IMR-90 (cell line): Measurements from ENCODE around the gene ANKRD33B. TPM values are rescaled to one million over a fixed set of nuclear protein-coding genes. Genes with fewer than 3 reads are reported as not detected.

Experiments
- ATAC-seq: fragments of 200-7000 bp; cut with Tn5 transposase; 2 replicates; pipeline ENCODE4 v1.9.1; 2020; ENCODE audit warnings: low read depth, mild to moderate bottlenecking, moderate library complexity
- BruUV-seq: library from RNA; stranded (reverse); fragments of 400-500 nt; replicated peaks from 2 replicates; lab custom pipeline; 2021; lab: Mats Ljungman, UMichigan
- CTCF ChIA-PET: fragments of 300-600 bp; formaldehyde crosslinking; extraction: SDS; loops from one replicate; lab custom pipeline; 2021; ENCODE audit warnings: antibody characterized with exemption; lab: Yijun Ruan, JAX
- POLR2A ChIA-PET: fragments of 300-600 bp; sonication (Branson Sonifier 250); formaldehyde crosslinking; loops from one replicate; lab custom pipeline; 2022; ENCODE audit warnings: antibody characterized with exemption; ENCODE audit not compliant: unreplicated experiment; lab: Charles Lee
- DNase-seq: peaks from one replicate; pipeline ENCODE4 v3.0.0; 2013
- H2AFZ ChIP-seq: replicated peaks from 2 replicates; pipeline ENCODE3; 2013; ENCODE audit warnings: low read length, mild to moderate bottlenecking; ENCODE audit not compliant: poor library complexity
- H2AK5ac ChIP-seq: 2 replicates; pipeline ENCODE4 v1.6.1; 2013; ENCODE audit warnings: low read depth, low read length, inconsistent platforms
- H2AK9ac ChIP-seq: replicated peaks from 2 replicates; pipeline ENCODE3; 2013; ENCODE audit warnings: mild to moderate bottlenecking, low read depth, low read length, moderate library complexity; ENCODE audit not compliant: poor library complexity
- H2BK120ac ChIP-seq: 2 replicates; pipeline ENCODE4 v1.6.1; 2013; ENCODE audit warnings: low read depth, low read length, inconsistent platforms
- H2BK15ac ChIP-seq: 3 replicates; pipeline ENCODE4 v1.6.1; 2013; ENCODE audit warnings: low read depth, low read length, inconsistent platforms
- H2BK20ac ChIP-seq: 2 replicates; pipeline ENCODE4 v1.6.1; 2013; ENCODE audit warnings: low read depth, mild to moderate bottlenecking, inconsistent platforms, low read length, moderate library complexity
- H2BK5ac ChIP-seq: 2 replicates; pipeline ENCODE4 v1.6.1; 2013; ENCODE audit warnings: mild to moderate bottlenecking, low read depth, low read length, inconsistent platforms; ENCODE audit not compliant: poor library complexity, severe bottlenecking
- H3K14ac ChIP-seq: replicated peaks from 2 replicates; pipeline ENCODE4 v1.6.1; 2013; ENCODE audit warnings: low read depth, low read length, inconsistent platforms
- H3K18ac ChIP-seq: 2 replicates; pipeline ENCODE4 v1.6.1; 2013; ENCODE audit warnings: low read depth, low read length, control low read depth
- H3K23ac ChIP-seq: 2 replicates; pipeline ENCODE4 v1.6.1; 2013; ENCODE audit warnings: low read depth, low read length, inconsistent platforms
- H3K27ac ChIP-seq: 2 replicates; pipeline ENCODE4 v1.5.1; 2013; ENCODE audit warnings: mild to moderate bottlenecking, control low read depth, low read length; ENCODE audit not compliant: insufficient read depth
- H3K27me3 ChIP-seq: 2 replicates; pipeline ENCODE4 v1.6.1; 2013; ENCODE audit warnings: low read length; ENCODE audit not compliant: control insufficient read depth, insufficient read depth
- H3K36me3 ChIP-seq: 2 replicates; pipeline ENCODE4 v1.6.1; 2013; ENCODE audit warnings: low read length, mixed read lengths; ENCODE audit not compliant: control insufficient read depth, insufficient read depth
- H3K4ac ChIP-seq: 2 replicates; pipeline ENCODE4 v1.6.1; 2013; ENCODE audit warnings: low read depth, low read length, inconsistent platforms
- H3K4me1 ChIP-seq: 2 replicates; pipeline ENCODE4 v1.6.1; 2013; ENCODE audit warnings: low read length, mixed read lengths; ENCODE audit not compliant: control insufficient read depth, insufficient read depth
- H3K4me2 ChIP-seq: 2 replicates; pipeline ENCODE4 v1.6.1; 2013; ENCODE audit warnings: low read depth, mild to moderate bottlenecking, control low read depth, low read length, moderate library complexity
- H3K4me3 ChIP-seq: 2 replicates; pipeline ENCODE4 v1.5.1; 2013; ENCODE audit warnings: low read depth, mild to moderate bottlenecking, control low read depth, low read length, moderate library complexity; ENCODE audit not compliant: insufficient read depth
- H3K56ac ChIP-seq: 2 replicates; pipeline ENCODE4 v1.6.1; 2013; ENCODE audit warnings: low read length, inconsistent platforms; ENCODE audit not compliant: insufficient read depth; ENCODE audit errors: extremely low read depth
- H3K79me1 ChIP-seq, 2 experiments: 2 replicates each; pipeline ENCODE4 v1.6.1; 2013; ENCODE audit warnings: low read length in 2 of 2, inconsistent platforms in 1 of 2, low read depth in 1 of 2
- H3K9ac ChIP-seq: 2 replicates; pipeline ENCODE4 v1.6.1; 2013; ENCODE audit warnings: low read depth, low read length, control low read depth
- H3K9me1 ChIP-seq: 2 replicates; pipeline ENCODE4 v1.6.1; 2013; ENCODE audit warnings: low read length, inconsistent platforms; ENCODE audit not compliant: insufficient read depth
- H3K9me3 ChIP-seq: 2 replicates; pipeline ENCODE4 v1.6.1; 2013; ENCODE audit warnings: low read length; ENCODE audit not compliant: control insufficient read depth, insufficient read depth
- H4K20me1 ChIP-seq: 2 replicates; pipeline ENCODE4 v1.6.1; 2013; ENCODE audit warnings: low read length, inconsistent platforms; ENCODE audit not compliant: insufficient read depth
- H4K5ac ChIP-seq: 2 replicates; pipeline ENCODE4 v1.6.1; 2013; ENCODE audit warnings: mild to moderate bottlenecking, low read depth, low read length, control low read depth
- H4K8ac ChIP-seq, 2 experiments: 2 replicates each; pipeline ENCODE4 v1.6.1; 2013; ENCODE audit warnings: low read depth in 2 of 2, low read length in 2 of 2, control low read depth in 1 of 2, inconsistent platforms in 1 of 2
- H4K91ac ChIP-seq: 2 replicates; pipeline ENCODE4 v1.6.1; 2013; ENCODE audit warnings: low read depth, low read length, inconsistent platforms; ENCODE audit not compliant: insufficient read depth
- USF2 ChIP-seq: fragments of 150-350 bp; IDR thresholded peaks from 2 replicates; pipeline ENCODE4 v1.6.1; 2017; ENCODE audit warnings: mild to moderate bottlenecking, antibody characterized with exemption, low read length, low read depth
- WGBS, 2 experiments: methylation state at CpG; one replicate each; pipeline versions ENCODE4 v1.1.5 to v1.1.7; 2013; ENCODE audit warnings: missing lambda C conversion rate in 2 of 2; ENCODE audit not compliant: insufficient read length in 1 of 2; ENCODE audit errors: extremely low coverage in 2 of 2; 5-methylcytosine and 5-hydroxymethylcytosine counted together
- dilution Hi-C: fragments of 300-500 bp; cut with HindIII; formaldehyde crosslinking; loops from one replicate; pipeline ENCODE4 v1.14.3; 2018; ENCODE audit warnings: low sequenced_read_pairs; ENCODE audit not compliant: unreplicated experiment
- in situ Hi-C: fragments of 300-500 bp; cut with MboI; formaldehyde crosslinking; loops from 3 replicates; pipeline ENCODE4 v1.14.3; 2019; ENCODE audit warnings: low sequenced_read_pairs, inconsistent platforms, mixed read lengths
- intact Hi-C: fragments of 100-400 bp; cut with micrococcal nuclease; formaldehyde crosslinking; loops from 2 replicates; pipeline ENCODE4 v1.10.0; 2022
- polyA plus RNA-seq, 3 experiments: library from polyadenylated mRNA; depleted of rRNA; stranded (reverse); fragments of >200 nt; gene quantifications; 2 replicates each; pipeline ENCODE4 v1.2.3, GENCODE V29; 2012; ENCODE audit warnings: low replicate concordance in 1 of 3
- total RNA-seq: library from RNA; depleted of rRNA; stranded (reverse); fragments of >200 nt; gene quantifications from 2 replicates; pipeline ENCODE4 v1.2.3, GENCODE V29; 2012

Gene ANKRD33B
- total and polyA plus RNA-seq, 2 of the 4 experiments (the other 2 are of a cell fraction), result 2.5 to 3.3 TPM

GRCh38 chr5:10559151-10559550 lies 4.7 kb upstream of the ANKRD33B start:
- Histone ChIP-seq H3K79me1 (peaks cover 0 to 12% of the 10 kb centered on the region in 2 experiments; a peak in 1 of 4 replicates), H3K56ac (no peak overlapping the region), H2BK120ac (no peak overlapping the region), H2BK20ac (peak overlapping the region; percentile 36; the same call in 1 of the 2 replicates), H4K8ac (no peak overlapping the region), H3K14ac (no peak overlapping the region), H3K4ac (no peak overlapping the region; the same call in 1 of the 2 replicates), H3K9ac (no peak overlapping the region), H4K5ac (no peak overlapping the region), H3K9me1 (peaks cover 20% of the 10 kb centered on the region), H3K23ac (no peak overlapping the region), H3K4me1 (peaks cover 26% of the 10 kb centered on the region), H3K4me3 (no peak overlapping the region), H3K4me2 (no peak overlapping the region), H3K27ac (no peak overlapping the region), H2AK5ac (0 out of 2 replicates have a peak overlapping the region, but pooled peaks have one; percentile 25), H3K27me3 (no peaks in the 10 kb centered on the region), H3K9me3 (no peaks in the 10 kb centered on the region), H2BK5ac (no peak overlapping the region), H2BK15ac (peak overlapping the region; percentile 35; the same call in 1 of the 3 replicates), H4K91ac (peak overlapping the region; percentile 14; the same call in 1 of the 2 replicates), H2AK9ac (no peak overlapping the region), H2AFZ (no peak overlapping the region), H3K18ac (no peak overlapping the region), H3K36me3 (no peaks in the 10 kb centered on the region), H4K20me1 (peaks cover 5% of the 10 kb centered on the region; the same call in 1 of the 2 replicates)
- ChIA-PET POLR2A (no interaction called here), CTCF (no interaction called here)
- no peak for DNase-seq
- ATAC-seq, result no peak
- intact Hi-C loops, result no loop called here
- in situ Hi-C loops, result loop anchor here (25.0 kb wide), 1 partner anchor 97 kb away; no protein-coding TSS in a partner anchor
- dilution Hi-C loops, result no loop called here
- no peak for TF ChIP-seq USF2
- 20% methylated on average over 1 of the region's 4 CpGs; no CpG with 5 or more reads in 1 of the 2 experiments for WGBS, 2 experiments
- no TSS peak for BruUV-seq
